HTERT RPE-1 (cell line): ENCODE results near the gene UNKL.

Source experiments
- in situ Hi-C: fragments of 300-500 bp; cut with MboI; formaldehyde crosslinking; loops from 4 replicates; pipeline ENCODE4 v1.14.3; 2020; ENCODE audit warnings: low sequenced_read_pairs

UNKL gene

DNA sequence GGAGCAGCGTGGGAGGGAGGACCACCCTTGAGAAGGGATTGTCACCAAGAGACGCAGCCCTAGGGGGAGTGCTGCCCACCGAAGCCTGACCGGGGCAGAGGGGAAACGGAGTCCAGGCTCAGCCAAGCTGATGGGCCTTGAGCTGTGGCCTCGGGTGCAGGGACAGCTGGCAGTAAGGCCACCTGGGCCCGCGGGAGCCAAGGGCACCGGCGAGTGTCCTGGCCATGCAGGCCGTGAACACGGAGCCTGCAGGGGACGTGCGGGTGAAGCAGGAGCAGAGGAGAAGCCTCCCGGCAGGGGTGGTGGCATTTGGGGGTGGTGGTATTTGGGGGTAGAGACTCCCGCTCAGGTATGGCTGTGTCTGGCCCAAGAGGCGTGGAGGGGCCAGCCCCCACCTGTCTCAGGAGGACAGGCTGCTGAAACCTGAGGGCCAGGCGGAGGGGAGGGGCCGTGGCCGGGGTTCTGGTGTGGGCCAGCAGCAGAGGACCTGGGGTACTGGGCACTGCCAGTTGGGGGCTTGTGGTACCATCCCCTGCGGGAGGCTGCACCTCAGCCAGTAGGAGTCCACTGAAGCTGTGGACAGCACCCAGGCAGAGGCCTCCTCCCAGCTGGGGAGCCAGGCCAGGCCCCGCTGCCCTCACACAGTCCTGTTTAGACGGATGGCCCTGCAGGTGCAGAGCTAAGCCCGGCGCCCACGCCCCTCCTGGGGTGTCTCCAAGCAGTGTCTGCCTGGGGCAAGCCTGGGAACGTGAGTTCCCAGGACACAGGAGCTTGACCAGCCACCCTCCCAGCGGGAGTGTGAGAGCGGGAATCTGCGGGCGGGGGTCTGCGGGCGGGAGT, 58.2 kb downstream of the UNKL start:
- in situ Hi-C loops, result no loop called here

DNA sequence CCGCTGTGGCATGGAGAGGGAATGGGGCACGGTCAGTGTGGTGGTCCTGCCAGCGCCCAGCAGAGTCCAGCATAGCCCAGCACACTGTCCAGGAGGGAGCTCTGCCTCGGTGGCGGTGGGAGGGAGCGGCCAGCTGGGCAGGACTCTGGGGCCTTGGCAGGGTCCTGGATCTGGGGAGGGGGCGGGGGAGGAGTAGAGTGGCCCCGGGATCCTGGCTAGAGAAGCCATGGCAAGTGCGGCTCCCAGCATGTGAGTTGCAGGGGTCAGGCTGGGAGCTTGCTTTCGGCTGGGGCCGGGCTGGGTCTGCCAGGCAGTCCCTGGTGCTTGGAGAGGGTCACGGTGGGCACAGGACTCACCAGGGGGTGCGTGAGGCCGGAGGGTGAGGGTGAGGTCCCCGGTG, 58.9 kb downstream of the UNKL start:
- in situ Hi-C loops, result no loop called here

DNA sequence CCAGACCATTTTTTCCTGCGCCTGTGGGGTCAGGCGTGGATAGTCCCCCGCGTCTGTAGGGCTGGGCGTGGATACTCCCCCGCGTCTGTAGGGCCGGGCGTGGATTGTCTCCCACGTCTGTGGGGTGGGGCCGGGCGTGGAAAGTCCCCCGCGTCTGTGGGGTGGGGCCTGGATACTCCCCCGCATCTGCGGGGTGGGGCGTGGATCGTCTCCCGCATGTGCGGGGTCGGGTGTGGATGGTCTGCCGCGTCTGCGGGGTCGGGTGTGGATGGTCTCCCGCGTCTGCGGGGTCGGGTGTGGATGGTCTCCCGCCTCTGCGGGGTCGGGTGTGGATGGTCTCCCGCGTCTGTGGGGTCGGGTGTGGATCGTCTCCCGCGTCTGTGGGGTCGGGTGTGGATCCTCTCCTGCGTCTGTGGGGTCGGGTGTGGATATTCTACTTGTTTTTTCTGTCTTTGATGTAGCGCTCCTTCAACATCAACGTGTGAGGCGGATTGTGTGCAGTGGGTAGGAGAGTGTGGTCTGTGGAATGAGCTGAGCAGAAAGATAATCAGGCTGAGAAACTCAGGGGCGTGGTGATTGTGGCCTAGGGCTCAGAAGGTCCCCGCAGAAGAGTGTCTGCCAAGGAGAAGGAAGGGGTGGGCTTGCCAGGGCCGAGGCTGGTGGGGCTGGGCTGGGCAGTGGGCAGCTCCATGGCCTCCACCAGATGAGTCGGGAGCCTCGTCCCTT, 59.5 kb downstream of the UNKL start:
- in situ Hi-C loops, result no loop called here

DNA sequence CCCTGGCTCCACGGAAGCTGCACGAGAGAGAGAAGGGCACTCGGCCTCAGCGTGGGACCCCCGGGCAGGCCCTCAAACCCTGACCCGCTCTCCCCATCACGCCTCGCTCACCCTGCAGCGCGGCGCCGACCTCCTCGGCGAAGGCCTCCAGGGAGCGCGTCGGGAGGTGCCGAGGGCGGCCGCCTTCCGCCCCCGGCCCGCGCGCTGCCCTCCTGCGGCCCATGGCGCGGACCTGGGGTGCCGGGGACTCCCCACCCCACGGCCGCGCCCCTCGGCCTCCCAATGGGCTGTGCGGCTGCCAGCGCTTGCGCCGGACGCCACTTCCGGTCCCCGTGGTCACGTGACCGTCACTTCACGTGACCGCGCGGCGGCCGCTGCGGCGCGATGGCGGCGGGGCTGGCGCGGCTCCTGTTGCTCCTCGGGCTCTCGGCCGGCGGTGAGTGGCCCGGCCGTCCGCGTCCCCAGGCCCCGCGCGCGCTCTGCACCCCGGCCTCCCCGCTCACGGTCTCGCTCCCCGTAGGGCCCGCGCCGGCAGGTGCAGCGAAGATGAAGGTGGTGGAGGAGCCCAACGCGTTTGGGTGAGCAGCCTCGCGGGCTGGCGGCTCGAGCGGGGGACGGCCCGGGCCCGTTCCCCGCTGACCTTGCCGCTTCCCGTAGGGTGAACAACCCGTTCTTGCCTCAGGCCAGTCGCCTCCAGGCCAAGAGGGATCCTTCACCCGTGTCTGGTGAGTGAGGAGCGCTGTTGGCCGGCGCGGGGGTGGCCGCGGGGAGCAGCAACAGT, 62.7 kb downstream of the UNKL start, which contains the start of the genes GNPTG and TSR3:
Gene GNPTG (plus strand): TSS at position 350 of the 781 bp plus-strand sequence. CDS start 35 bp downstream, at position 385.
Gene TSR3 (minus strand): TSS at position 297 of the 781 bp plus-strand sequence. CDS start 74 bp downstream, at position 223.
- in situ Hi-C loops, result no loop called here

DNA sequence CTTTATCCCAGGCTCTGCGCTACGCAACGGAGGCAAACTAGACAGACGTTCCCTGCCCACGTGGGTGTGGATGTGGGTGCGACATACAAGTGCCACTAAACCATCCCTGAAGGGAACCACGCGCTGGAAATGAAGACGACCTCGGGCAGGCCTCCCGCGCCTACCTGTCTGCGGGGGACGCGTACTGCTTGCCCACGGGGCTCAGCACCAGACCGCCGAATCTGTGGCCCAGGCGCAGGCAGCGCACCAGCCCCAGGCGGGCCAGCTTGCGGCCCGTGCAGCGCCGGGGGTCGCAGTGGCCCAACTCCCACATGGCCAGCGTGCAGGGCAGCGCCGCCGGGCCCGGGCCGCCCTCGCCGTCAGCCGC, 63.3 kb downstream of the UNKL start:
- in situ Hi-C loops, result no loop called here

DNA sequence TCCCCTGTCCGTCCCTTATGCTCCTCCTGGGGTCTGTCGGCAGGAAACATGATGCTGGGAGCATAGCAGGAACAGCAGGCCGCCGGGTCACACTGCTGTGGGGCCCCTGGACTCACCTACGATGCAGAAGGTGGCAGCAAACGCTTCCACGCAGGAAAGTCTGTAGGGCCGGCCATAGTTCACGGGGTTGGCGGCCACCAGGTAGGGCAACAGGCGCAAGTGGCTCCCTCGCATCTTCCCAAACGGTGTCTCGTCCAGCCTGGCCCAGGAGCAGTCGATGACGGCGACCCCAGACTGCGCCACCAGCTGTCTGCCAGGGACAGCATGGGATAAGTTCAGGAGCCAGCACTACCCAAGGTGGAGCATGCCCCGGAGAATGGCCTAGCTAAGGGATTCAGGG, 63.8 kb downstream of the UNKL start:
- in situ Hi-C loops, result no loop called here

DNA sequence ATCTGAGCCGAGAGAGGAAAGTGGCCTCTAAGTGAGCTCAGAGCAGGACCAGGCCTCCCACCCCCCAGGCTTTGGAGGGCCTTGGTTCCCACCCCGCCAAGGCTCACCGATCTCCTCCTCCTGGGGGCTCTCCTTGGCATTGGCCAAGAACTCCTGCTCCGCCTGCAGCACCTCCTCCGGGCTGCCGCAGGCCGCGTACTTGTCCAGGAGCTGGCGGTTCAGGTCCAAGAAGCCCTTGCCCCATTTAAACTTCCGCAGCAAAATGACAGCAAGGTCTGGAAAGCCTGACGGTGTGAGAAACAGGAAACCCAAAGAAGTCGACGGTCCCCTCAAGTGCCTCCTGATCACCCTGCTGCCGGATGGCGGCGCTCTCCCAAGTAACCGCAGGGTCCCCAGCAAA, 64.6 kb downstream of the UNKL start:
- in situ Hi-C loops, result no loop called here

DNA sequence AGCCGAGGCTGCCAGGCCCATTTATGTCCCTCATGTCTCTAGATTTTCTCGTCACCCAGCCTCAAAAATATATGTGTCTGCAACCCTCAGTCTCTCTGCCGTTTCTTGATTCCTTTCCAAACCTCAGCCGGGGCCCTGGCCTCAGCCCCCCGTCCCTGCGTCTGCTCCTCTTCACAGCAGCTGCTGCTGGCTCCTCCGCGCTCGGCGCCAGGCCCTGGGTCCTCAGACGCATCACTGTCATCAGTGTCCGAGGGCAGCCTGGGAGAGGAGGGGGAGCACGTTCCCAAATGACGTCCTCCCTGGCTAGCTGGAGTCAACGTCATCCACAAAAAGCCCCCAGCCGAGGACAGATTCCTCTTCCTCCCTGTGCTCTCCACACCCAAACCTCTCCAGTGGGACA, 65.2 kb downstream of the UNKL start:
- in situ Hi-C loops, result no loop called here

DNA sequence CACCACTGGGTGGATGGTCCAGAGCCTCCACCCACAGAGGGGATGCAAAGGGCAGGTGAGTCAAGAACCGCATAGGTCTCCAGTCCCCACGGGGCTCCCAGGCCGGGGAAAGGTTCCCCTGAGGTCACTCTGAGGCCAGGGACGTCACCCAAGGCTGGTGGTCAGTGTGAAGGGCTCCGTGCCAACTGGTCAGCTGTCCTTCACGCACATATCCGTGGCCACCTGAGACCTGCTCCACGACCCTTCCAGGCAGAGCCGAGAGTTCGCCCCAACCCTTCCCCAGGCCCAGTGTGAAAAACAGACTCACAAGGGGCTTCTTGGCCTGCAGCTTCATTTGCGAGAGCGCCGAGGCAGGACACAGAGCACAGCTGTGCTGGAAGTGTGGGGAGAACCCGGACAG, 65.6 kb downstream of the UNKL start:
- in situ Hi-C loops, result no loop called here

DNA sequence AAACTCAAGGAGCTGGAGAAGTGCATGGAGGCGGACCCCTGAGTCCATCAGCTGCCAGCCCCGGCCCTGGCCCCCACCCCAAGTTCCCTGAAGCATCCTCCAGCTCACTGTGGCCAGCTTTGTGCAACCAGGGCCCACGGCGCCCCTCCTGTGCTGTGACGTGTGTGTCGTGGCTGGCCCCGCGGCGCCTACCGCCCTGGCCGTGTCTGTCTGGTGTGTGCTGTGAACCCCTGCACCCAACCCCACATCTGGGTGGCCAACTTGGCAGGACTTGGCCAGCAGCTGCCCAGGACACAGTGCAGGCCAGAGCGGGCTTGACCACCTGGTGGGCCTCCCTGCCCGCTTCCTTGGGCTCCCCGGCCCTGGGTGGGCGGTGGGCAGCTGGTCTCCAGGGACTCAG, 66.1 kb downstream of the UNKL start:
- in situ Hi-C loops, result no loop called here

DNA sequence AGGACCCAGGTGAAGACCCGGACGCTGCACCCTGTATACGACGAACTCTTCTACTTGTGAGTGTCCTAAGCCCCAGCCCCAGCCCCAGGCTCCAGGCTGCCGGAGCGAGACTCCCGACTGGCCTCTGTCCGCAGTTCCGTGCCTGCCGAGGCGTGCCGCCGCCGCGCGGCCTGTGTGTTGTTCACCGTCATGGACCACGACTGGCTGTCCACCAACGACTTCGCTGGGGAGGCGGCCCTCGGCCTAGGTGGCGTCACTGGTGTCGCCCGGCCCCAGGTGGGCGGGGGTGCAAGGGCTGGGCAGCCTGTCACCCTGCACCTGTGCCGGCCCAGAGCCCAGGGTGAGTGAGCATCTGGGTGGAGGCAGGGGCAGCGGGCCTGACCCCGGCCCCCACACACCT, 66.5 kb downstream of the UNKL start:
- in situ Hi-C loops, result no loop called here

DNA sequence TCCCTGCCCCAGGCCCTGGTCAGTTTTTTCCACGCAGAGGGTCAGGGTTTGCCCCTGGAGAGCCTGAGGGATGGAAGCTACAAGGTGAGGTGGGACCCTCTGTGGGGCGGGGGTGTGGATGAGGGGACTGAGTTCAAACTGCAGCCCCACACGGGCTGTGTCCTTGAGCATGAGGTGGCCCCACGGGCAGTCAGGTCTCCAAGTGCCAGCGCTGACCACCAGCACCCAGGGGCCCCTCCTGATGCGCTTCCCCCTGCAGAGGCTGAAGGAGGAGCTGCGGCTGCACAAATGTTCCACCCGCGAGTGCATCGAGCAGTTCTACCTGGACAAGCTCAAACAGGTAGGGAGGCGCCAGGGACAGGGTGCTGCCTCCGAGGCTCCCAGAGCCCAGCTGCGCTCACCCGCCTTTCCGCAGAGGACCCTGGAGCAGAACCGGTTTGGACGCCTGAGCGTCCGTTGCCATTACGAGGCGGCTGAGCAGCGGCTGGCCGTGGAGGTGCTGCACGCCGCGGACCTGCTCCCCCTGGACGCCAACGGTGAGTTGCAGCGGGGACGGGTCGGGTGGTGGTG, 67.1 kb downstream of the UNKL start:
- in situ Hi-C loops, result no loop called here

DNA sequence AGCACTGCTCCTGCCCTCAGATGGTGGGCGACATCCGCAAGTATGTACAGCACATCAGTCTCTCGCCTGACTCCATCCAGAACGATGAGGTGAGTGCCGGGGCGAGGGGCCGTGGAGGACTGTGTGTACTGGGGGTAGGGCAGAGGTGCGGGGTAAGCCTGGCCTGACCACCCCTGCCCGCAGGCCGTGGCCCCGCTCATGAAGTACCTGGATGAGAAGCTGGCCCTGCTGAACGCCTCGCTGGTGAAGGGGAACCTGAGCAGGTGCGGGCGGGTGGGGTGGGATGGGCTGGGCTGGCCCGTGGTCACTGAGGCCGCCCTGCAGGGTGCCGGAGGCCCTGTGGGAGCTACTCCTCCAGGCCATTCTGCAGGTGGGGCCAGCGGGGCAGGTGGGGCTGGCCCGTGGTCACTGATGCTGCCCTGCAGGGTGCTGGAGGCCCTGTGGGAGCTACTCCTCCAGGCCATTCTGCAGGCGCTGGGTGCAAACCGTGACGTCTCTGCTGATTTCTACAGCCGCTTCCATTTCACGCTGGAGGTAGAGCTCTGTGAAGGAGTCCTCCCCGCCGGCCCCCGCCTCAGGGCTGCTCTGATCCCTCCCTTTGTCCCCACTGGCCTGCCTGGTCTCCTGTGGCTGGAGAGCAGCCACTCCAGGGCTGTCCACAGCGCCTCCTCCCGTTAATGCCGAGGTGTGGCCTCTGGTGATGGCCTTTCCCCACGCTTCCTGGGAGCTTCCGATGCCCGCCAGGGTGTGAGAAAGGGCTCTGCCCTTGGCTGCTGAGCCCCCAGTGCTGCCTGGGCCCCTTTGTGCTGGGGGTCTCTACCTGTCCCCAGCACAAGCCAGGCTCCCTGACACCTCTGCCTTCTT, 67.8 kb downstream of the UNKL start:
- in situ Hi-C loops, result no loop called here

DNA sequence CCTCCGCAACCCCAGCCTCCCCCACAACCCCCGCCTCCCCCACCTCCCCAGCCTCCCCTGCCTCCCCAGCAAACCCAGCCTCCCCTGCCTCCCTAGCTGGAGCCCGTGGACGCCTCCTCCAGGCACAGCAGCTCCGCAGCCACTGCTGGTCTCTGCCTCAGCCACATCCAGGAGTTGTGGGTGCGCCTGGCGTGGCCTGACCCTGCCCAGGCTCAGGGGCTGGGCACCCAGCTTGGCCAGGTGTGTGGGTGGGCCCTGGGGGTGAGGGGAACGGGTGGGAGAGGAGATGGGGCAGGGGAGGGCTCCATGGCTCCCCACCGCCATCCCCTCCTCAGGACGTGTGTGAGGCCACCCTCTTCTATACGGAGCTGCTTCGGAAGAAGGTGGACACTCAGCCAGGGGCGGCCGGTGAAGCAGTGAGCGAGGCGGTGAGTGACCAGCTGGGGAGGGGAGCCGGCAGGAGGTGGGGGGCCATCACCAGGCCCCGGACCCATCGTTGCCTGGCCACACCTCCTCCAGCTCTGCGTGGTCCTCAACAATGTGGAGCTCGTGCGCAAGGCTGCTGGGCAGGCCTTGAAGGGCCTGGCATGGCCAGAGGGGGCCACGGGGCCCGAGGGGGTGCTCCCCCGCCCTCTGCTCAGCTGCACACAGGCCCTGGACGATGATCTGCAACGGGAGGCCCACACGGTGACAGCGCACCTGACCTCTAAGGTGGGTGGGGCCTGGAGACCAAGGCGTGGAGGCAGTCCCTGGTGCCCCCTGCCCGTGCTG, 68.7 kb downstream of the UNKL start:
- in situ Hi-C loops, result no loop called here

DNA sequence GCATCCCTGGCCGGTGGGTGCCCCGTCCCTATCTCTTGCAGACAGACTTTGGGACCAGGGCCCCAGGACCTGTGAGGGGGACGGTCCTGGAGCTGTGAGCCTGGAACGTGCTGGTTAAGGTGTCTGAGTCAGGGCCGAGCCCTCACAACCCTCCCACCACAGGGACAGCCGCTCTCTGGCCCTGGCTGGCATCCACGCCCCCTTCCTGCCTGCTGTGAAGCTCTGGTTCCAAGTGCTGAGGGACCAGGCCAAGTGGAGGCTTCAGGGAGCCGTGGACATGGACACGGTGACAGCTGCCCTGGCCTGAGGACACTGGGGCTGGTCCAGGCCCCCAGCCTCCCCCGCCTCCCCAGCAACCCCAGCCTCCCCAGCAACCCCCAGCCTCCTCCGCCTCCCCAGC, 69.4 kb downstream of the UNKL start:
- in situ Hi-C loops, result no loop called here

DNA sequence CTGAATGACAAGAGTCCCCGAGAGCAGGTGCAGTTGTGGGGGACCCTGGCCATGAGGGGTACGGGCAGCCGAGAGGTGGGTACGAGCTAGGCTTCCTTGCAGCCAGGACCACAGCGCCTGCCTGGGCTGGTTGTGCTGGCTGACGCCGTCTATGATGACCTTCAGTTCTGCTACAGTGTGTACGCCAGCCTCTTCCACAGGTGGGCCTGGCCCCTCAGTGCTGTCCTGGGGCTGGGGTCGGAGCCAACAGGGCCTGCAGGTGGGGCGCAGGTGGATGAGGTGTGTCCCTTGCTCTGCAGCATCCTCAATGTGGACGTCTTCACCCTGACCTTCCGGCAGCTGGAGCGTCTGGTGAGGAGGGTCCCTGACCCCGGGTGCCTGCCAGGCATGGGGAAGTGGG, 70.0 kb downstream of the UNKL start:
- in situ Hi-C loops, result no loop called here

DNA sequence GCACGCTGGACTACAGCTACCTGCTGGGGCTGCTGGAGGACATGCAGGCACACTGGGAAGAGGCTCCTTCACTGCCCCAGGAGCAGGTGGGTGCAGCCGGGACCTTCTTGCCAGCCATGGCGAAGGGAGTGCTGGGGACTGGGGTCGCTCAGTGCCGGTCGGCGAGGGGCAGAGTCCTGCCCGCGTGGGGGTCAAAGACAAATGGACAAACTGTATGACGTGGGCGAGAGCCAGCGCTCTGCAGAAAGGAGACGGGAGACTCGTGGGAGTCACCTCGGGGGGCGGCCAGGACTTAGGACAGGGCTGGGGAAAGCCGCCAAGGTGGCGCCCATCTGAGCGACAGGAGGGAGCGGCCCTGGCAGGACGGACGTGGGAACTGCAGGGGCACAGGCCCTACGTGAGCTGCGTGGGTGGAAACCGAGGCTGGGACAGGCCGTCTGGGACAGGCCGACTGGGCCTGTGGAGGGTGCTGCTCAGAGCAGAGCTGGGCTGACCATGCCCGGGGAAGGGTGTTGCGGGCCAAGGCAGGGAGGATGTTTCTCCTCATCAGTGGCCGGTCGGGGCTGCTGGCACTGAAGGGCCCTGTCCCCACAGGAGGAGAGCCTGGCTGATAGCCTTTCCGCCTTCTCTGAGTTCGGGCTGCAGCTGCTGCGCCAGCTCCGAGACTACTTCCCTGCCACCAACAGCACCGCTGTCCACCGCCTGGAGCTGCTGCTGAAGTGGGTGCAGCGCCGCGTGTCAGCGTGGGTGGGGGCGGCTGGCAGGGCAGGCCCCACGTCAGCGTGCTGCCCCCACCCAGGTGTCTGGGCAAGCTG, 70.9 kb downstream of the UNKL start:
- in situ Hi-C loops, result no loop called here

DNA sequence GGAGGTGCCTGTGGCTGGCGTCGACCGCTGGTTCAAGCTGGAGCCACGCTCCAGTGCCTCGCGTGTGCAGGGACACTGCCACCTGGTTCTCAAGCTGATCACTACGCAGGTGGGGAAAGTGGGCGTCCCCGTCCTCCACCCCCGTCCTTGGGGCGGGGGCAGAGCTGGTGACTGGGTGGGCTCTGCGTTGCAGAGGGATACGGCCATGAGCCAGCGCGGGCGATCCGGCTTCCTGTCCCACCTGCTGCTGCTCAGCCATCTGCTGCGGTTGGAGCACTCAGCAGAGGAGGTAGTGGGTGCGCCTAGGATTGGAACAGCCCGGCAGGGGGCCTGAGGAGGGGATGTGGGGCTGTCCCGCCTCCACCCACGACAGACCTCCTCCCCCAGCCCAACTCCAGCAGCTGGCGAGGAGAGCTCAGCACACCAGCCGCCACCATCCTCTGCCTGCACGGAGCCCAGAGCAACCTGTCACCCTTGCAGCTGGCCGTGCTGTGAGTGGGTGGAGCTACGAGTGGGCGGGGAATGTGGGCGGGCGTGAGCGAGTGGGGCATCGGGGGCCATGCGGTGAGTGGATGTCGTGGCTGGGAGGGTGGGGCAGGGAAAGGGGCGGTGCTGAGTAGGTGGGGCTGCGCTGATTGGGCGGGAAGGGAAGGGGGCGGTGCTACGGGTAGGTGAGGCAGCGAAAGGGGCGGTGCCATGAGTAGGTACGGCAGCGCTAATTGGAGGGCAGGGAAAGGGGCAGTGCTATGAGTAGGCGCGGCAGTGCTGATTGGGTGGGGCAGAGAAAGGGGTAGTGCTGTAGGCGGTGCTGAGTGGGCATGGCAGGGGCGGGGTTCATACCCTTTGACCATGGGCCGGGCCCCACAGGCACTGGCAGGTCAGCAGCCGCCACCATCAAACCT, 71.7 kb downstream of the UNKL start:
- in situ Hi-C loops, result no loop called here
